Measurements from ENCODE around the gene NBDY.

NBDY gene

GRCh38 chrX:56860888-56861287 lies 131.8 kb downstream of the NBDY start:
- no peaks in the 10 kb centered on the region for H3K4me1 Mint-ChIP-seq
- H3K4me3 Mint-ChIP-seq = no peak overlapping the region
- no peak for DNase-seq
- H3K9me3 Mint-ChIP-seq = peaks cover 68% of the 10 kb centered on the region
- H3K36me3 Mint-ChIP-seq (ENCODE audit: low read depth) = no peaks in the 10 kb centered on the region
- no peak for TF ChIP-seq CTCF (IDR thresholded peaks at IDR 0.05)
- H3K27ac Mint-ChIP-seq = no peak overlapping the region
- H3K27me3 Mint-ChIP-seq (ENCODE audit: low read depth, poor library complexity) = peaks cover 5% of the 10 kb centered on the region

Data from nephron progenitor cell (in vitro differentiated cells).